Gastroesophageal sphincter (tissue), 4 donors: ENCODE measurements around the gene TBCD. TPM values are rescaled to one million over a fixed set of nuclear protein-coding genes. Genes with fewer than 3 reads are reported as not detected.

Experiments used
- ATAC-seq: fragments of 150-250 bp; one replicate; pipeline ENCODE4 v1.9.1; 2016; ENCODE audit warnings: mild to moderate bottlenecking, moderate library complexity
- H3K27ac ChIP-seq, 4 donors: fragments of 200-600 bp; sonication (generic) in 3 of 4; 1 replicate in 3 of 4; 2 replicates in 1 of 4; pipeline ENCODE4 v1.5.1; 2016 to 2019
- H3K27me3 ChIP-seq: fragments of 200-600 bp; sonication (generic); one replicate; pipeline ENCODE4 v1.5.1; 2019
- H3K36me3 ChIP-seq, 2 donors: fragments of 200-600 bp; sonication (generic); one replicate each; pipeline ENCODE4 v1.5.1; 2019; ENCODE audit warnings: control low read depth in 1 of 2
- H3K4me1 ChIP-seq, 3 donors: fragments of 200-600 bp; sonication (generic); 1 replicate in 2 of 3; 2 replicates in 1 of 3; pipeline ENCODE4 v1.5.1; 2016 to 2019; ENCODE audit warnings: control low read depth in 2 of 3
- H3K4me3 ChIP-seq, 2 donors: fragments of 200-600 bp; sonication (generic); one replicate each; pipeline ENCODE4 v1.5.1; 2019; ENCODE audit warnings: mild to moderate bottlenecking in 1 of 2, moderate library complexity in 1 of 2
- H3K9me3 ChIP-seq, 3 donors: fragments of 200-600 bp; sonication (generic); one replicate each; pipeline ENCODE4 v1.5.1; 2017 to 2019; ENCODE audit warnings: control low read depth in 2 of 3
- EP300 ChIP-seq: sonication (generic); formaldehyde crosslinking; IDR thresholded peaks from one replicate; pipeline ENCODE4 v1.6.1; 2017; ENCODE audit warnings: antibody characterized with exemption, mild to moderate bottlenecking
- POLR2A ChIP-seq, 2 donors: fragments of 450-650 bp; IDR thresholded peaks; one replicate each; pipeline ENCODE4 v1.6.1; 2017; ENCODE audit warnings: antibody characterized with exemption in 2 of 2, mild to moderate bottlenecking in 2 of 2, moderate library complexity in 1 of 2
- POLR2AphosphoS5 ChIP-seq: sonication (generic); formaldehyde crosslinking; IDR thresholded peaks from one replicate; pipeline ENCODE4 v1.6.1; 2017; ENCODE audit warnings: antibody characterized with exemption
- WGBS, 2 donors: methylation state at CpG; one replicate each; pipeline ENCODE4 v1.1.5; 2018; ENCODE audit warnings: low coverage in 1 of 2; 5-methylcytosine and 5-hydroxymethylcytosine counted together
- total RNA-seq, 4 donors: library from RNA; depleted of rRNA; stranded (reverse); fragments of >200 nt; gene quantifications; one replicate each; pipeline ENCODE4 v1.1.0, GENCODE V29; 2016
- TF ChIP-seq, protein P1 (sequence below), 4 experiments: fragments of 200-600 bp in 2 of 4; fragments of 450-650 bp in 2 of 4; sonication (generic) in 1 of 4; IDR thresholded peaks; one replicate each; pipeline ENCODE4 v1.5.1; 2017 to 2019; ENCODE audit warnings: antibody characterized with exemption in 4 of 4, mild to moderate bottlenecking in 2 of 4, moderate library complexity in 2 of 4

TBCD gene
- total RNA-seq, 4 donors from 2014 or later = 32.0 to 57.8 (median 47.0) TPM

DNA sequence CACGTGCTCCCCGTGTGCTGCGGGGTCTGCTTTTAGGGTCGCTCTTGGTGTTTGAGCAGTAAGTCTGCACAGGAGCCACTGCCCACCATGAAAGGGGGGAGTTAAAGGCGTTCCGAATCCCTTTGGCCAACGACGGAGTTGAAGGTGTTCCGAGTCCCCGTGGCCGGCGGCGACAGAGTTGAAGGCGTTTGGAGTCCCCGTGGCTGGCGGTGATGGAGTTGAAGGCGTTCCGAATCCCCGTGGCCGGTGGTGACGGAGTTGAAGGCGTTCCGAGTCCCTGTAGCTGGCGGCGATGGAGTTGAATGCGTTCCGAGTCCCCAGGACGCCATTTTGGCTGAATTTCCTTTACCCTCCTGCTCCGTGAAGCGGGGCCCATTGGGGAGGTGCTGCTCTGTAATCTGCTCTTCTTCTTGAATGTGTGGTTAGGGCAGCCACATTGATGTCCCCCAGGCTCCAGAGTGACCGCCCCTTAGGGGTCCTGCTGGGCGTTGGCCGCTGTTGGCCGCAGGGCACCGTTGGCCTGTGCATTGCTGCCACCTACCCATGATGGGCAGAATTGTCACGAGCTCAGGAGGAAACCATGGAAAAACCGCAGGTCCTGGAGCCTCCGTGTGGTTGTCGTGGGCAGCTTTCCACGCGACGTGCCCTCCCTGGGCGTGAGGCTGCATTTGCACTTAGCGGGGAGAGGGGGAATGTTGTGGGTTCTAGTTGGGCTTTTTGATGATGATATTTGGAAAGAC is 161.6 kb downstream of the TBCD start:
- H3K4me1 ChIP-seq = peaks cover 0 to 9% (median 0%) of the 10 kb centered on the region in 3 donors
- TF ChIP-seq, protein P1, sequence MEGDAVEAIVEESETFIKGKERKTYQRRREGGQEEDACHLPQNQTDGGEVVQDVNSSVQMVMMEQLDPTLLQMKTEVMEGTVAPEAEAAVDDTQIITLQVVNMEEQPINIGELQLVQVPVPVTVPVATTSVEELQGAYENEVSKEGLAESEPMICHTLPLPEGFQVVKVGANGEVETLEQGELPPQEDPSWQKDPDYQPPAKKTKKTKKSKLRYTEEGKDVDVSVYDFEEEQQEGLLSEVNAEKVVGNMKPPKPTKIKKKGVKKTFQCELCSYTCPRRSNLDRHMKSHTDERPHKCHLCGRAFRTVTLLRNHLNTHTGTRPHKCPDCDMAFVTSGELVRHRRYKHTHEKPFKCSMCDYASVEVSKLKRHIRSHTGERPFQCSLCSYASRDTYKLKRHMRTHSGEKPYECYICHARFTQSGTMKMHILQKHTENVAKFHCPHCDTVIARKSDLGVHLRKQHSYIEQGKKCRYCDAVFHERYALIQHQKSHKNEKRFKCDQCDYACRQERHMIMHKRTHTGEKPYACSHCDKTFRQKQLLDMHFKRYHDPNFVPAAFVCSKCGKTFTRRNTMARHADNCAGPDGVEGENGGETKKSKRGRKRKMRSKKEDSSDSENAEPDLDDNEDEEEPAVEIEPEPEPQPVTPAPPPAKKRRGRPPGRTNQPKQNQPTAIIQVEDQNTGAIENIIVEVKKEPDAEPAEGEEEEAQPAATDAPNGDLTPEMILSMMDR (IDR thresholded peaks at IDR 0.05) = peak in 3 of 4 experiments; percentile 18 to 45 (median 39)
- no peak for TF ChIP-seq EP300
- TF ChIP-seq POLR2AphosphoS5 = no peak
- TF ChIP-seq POLR2A (IDR thresholded peaks at IDR 0.05) = no peak
- 94 to 96% methylated on average over 7 to 11 of the region's 44 CpGs for WGBS, 2 donors
- peaks cover 0 to 60% of the 10 kb centered on the region in 2 donors for H3K36me3 ChIP-seq
- H3K4me3 ChIP-seq = no peak overlapping the region
- H3K9me3 ChIP-seq = no peaks in the 10 kb centered on the region
- no peaks in the 10 kb centered on the region for H3K27me3 ChIP-seq
- ATAC-seq = no peak
- no peak overlapping the region for H3K27ac ChIP-seq

- TF ChIP-seq, protein P1 (IDR thresholded peaks at IDR 0.05) = peak in 2 of 4 experiments; percentile 13 to 26
- TF ChIP-seq POLR2A (IDR thresholded peaks at IDR 0.05) = no peak
- Histone ChIP-seq H3K27me3 (no peaks in the 10 kb centered on the region), H3K27ac (no peak overlapping the region), H3K9me3 (no peaks in the 10 kb centered on the region), H3K4me1 (peaks cover 0 to 9% (median 0%) of the 10 kb centered on the region in 3 donors), H3K4me3 (no peak overlapping the region), H3K36me3 (peaks cover 0 to 63% of the 10 kb centered on the region in 2 donors)
- 27 to 50% methylated on average over 2 to 3 of the region's 19 CpGs for WGBS, 2 donors
- ATAC-seq = no peak
Observed at GRCh38 chr17:82914375-82914774, 162.5 kb downstream of the TBCD start.

- Histone ChIP-seq H3K9me3 (no peaks in the 10 kb centered on the region), H3K27me3 (no peaks in the 10 kb centered on the region), H3K4me3 (no peak overlapping the region), H3K36me3 (peaks cover 0 to 63% of the 10 kb centered on the region in 2 donors), H3K27ac (no peak overlapping the region), H3K4me1 (peaks cover 0 to 9% (median 0%) of the 10 kb centered on the region in 3 donors)
- ATAC-seq = no peak
- TF ChIP-seq, protein P1 (IDR thresholded peaks at IDR 0.05) = no peak
- TF ChIP-seq POLR2A (IDR thresholded peaks at IDR 0.05) (no peak), POLR2AphosphoS5 (no peak), EP300 (no peak)
- 83 to 92% methylated on average over 4 to 15 of the region's 32 CpGs for WGBS, 2 donors
Observed at GRCh38 chr17:82915010-82915756, 163.3 kb downstream of the TBCD start.

GRCh38 chr17:82915757-82916027 is 163.8 kb downstream of the TBCD start:
- Histone ChIP-seq H3K4me1 (peaks cover 0 to 9% (median 0%) of the 10 kb centered on the region in 3 donors), H3K4me3 (no peak overlapping the region), H3K27ac (no peak overlapping the region), H3K9me3 (no peaks in the 10 kb centered on the region), H3K36me3 (peaks cover 0 to 61% of the 10 kb centered on the region in 2 donors), H3K27me3 (no peaks in the 10 kb centered on the region)
- ATAC-seq = no peak
- 89% methylated on average over 9 to 11 of the region's 11 CpGs for WGBS, 2 donors
- no peak for TF ChIP-seq POLR2A (IDR thresholded peaks at IDR 0.05)
- no peak for TF ChIP-seq EP300
- TF ChIP-seq, protein P1 (IDR thresholded peaks at IDR 0.05) = no peak
- TF ChIP-seq POLR2AphosphoS5 = no peak
